Lower leg skin (tissue), 3 donors: ENCODE results near the gene NRXN3.

Experiments used
- CTCF ChIP-seq, 3 donors: fragments of 450-650 bp; IDR thresholded peaks; one replicate each; pipeline ENCODE4 v1.5.1; 2016; ENCODE audit warnings: antibody characterized with exemption in 3 of 3, mild to moderate bottlenecking in 3 of 3, moderate library complexity in 2 of 3
- POLR2A ChIP-seq, 2 donors: fragments of 450-650 bp; IDR thresholded peaks; one replicate each; pipeline ENCODE4 v1.6.1; 2016 to 2017; ENCODE audit warnings: antibody characterized with exemption in 2 of 2, mild to moderate bottlenecking in 1 of 2, moderate library complexity in 1 of 2

DNA sequence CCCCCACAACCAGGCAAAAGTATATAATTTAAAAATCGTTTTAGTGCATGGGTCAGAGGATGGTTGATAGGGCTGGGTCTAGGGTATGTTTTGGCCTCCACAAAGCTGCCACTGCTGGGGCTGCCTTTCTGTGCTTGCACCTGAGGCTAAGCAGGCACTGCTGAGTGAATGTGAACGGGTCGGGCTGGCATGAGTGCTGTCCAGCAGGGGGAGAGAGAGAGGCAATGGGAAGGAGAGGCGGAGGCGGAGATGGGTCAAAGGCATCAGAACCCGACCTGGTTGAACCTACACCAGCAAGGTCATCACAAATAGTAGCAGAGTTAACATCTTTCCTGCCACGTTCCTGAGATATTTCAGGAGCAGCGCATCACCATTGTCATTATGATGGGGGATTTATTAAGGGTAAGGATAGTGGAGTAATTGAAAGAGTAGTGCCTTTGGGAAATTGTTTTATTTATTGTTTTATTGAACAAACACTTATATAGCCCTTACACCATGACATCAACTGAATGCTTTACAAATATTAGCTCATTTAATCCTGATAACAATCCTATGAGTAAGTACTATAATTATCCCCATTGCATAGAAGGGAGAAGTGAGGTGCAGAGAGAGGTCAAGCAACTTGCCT is 5.8 kb upstream of the NRXN3 start:
- TF ChIP-seq CTCF (IDR thresholded peaks at IDR 0.05), result no peak
- TF ChIP-seq POLR2A (IDR thresholded peaks at IDR 0.05), result no peak
